Activated CD8-positive, alpha-beta memory T cell treated with anti-CD3 and anti-CD28 coated beads for 36 hours (primary cell): ENCODE measurements around the gene SH2D3A. TPM values are rescaled to one million over a fixed set of nuclear protein-coding genes. Genes with fewer than 3 reads are reported as not detected.

Experiments used
- CTCF ChIA-PET: fragments of 350-600 bp; sonication (Branson Sonifier 250); formaldehyde crosslinking; loops from one replicate; lab custom pipeline; 2021; ENCODE audit warnings: antibody characterized with exemption; lab: Charles Lee
- POLR2A ChIA-PET: fragments of 350-600 bp; sonication (Branson Sonifier 250); formaldehyde crosslinking; loops from one replicate; lab custom pipeline; 2021; ENCODE audit warnings: antibody characterized with exemption; lab: Charles Lee
- total RNA-seq, 2 experiments: library from RNA; stranded (reverse); gene quantifications; one replicate each; pipeline ENCODE4 v1.2.3, GENCODE V29; 2021

Gene SH2D3A
- total RNA-seq, 2 experiments from 2014 or later = 18.1 to 20.3 TPM

DNA sequence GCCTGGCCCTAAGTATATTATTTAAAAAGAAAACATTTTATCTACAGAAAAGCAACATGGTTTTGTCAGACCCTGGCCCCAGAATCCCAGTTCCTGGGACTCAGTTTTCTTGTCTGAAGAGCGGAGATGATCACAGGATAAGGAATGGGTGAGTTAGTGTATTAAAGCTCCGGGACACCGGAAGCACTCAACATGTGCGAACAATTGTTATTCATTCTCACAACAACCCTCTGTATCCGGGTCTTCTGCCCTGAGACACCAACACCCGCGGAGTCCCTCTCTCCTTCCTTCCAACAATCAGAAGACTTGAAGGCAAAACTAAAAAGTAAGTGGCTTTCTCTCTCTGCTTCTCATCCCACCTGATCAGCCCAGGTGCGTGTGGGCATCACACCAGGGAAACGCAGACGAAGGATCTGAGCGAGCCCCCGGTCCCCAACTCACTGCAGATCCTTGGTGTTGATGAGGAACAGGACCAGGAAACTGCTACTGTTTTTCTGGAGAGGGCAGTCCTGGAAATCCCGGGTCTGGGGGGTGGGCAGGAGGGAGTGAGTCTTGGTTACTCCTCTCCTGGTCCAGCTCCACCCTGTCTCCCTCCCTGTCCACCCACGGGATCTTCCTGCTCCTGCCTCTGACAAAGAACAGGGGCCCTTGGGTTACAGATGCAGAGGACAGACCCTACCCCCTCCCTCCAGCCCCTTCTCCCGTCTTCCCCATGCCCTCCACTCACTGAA is 31.9 kb downstream of the SH2D3A start:
- ChIA-PET POLR2A (interaction anchor here (0.7 to 3.6 kb wide), 3 partner anchors 66 to 128 kb away, joined by 3 to 17 read pairs (median 12); partner anchors contain the start of gene TNFSF14), CTCF (interaction anchor here (0.6 to 6.3 kb wide), 11 partner anchors 19 to 219 kb away, joined by 3 to 79 read pairs (median 4); no protein-coding TSS in a partner anchor)

DNA sequence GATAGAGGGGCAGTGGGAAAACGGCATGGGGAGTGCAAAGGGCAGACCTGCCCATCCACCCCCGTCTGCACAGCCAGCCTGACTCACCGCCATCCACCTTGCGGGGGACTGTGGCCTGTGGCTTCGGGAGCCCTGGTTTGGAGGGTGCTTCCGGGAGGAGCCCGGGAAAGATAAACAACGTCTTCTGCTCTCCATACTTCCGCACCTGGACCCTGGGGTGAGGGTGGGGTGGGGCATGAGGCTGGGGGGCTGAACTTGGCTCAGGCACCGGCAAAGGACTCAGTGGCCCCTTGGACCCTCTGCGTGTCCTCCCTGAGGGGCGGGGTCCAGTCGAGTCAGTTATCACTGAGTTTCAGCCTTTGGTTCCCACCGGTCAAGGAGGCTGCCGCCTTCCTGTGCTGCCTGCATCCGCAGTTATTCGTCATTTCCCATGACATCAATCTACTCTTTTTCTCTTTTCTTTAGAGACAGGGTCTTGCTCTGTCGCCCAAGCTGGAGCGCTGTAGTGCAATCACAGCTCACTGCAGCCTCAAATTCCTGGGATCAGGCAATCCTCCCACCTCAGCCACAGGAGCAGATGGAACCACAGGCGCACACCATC is 33.0 kb downstream of the SH2D3A start:
- ChIA-PET CTCF (interaction anchor here (0.5 to 6.3 kb wide), 2 partner anchors 116 to 130 kb away, joined by 4 to 79 read pairs; no protein-coding TSS in a partner anchor), POLR2A (no interaction called here)

DNA sequence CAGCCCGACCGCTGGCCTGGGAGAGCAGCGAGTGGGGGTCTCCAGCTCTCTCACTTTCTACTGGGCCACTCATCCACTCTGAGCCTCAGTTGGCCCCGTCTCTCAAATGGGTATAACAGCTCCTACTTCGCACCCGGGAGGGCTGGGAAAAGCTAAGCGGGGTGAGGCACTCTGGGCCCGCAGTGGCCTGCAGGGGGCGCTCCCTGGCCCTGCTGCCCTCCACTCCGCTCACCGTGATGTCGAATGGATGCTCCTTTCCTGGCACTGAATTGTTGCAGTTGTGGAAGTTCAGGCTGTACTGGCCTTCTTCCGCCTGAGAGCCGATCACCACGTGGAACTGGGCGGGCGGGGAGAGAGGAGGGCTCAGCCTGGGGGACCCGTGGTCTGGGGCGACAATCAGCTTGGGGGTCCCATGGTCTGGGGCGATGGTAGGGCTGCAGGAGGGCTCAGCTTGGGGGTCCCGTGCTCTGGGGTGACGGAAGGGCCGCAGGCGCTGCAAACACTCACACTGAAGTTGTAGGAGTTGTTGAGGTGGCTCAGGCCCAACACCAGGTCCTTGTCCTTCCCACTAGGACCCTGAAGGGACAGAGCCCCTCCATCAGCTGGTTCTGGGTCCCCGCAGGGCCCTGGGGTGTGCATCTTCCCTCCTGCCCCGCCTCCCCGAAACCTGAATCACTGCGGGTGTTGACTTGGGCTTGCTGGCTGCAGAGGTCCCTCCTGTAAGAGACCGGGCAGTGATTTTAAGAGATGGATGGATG is 33.7 kb downstream of the SH2D3A start:
- ChIA-PET CTCF (interaction anchor here (0.5 to 1.1 kb wide), 4 partner anchors 9 to 336 kb away, joined by 3 to 4 read pairs (median 4); no protein-coding TSS in a partner anchor), POLR2A (interaction anchor here (0.6 kb wide), 1 partner anchor 95 kb away, joined by 3 read pairs; no protein-coding TSS in a partner anchor)

DNA sequence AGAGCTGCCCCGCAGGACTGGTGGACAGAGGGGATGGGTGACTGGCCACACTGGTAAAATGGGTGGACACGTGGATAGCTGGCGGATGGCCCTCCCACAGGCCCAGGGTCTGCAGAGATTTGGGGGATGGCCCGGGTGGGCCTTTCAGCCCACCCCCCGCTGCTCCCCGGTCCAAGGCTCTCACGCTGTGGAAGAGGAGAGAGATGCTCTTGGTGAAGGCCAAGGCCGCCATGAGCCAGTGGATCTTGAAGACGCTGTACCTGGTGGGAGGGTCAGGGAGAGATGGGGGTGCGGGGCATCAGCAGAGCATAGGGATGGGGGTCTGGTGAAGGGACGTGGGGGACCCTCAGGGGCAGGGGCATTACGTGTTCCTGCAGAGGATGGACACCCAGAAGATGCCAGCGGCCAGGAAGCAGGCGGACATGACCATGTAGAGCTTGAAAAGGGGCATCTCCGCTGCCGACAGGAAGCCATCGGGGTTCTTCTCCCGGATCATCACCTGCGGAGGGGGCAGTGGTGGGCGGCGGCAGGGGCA is 34.4 kb downstream of the SH2D3A start:
- POLR2A ChIA-PET = interaction anchor here (0.6 kb wide), 1 partner anchor 94 kb away, joined by 3 read pairs; no protein-coding TSS in a partner anchor
- CTCF ChIA-PET = interaction anchor here (0.6 to 1.1 kb wide), 3 partner anchors 8 to 336 kb away, joined by 3 to 4 read pairs (median 4); no protein-coding TSS in a partner anchor

DNA sequence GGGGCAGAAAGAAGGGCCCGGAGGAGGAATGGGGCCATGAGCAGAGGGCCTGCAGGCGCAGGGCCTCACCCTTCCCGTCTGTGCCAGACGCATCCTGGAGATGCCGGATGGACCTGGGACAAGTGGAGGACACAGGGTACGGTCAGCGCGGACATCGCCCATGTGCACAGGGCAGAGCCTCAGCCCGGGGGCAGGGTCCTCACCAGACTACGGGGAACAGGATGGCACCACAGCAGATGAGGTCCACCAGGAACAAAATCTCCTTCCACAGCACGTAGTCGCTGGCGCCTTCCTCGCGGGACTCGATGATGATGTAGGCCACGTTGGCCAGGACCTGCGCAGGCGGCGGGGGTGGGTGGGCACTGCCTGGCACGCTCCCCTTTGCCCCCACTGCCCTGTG is 35.4 kb downstream of the SH2D3A start:
- ChIA-PET POLR2A (no interaction called here), CTCF (no interaction called here)

DNA sequence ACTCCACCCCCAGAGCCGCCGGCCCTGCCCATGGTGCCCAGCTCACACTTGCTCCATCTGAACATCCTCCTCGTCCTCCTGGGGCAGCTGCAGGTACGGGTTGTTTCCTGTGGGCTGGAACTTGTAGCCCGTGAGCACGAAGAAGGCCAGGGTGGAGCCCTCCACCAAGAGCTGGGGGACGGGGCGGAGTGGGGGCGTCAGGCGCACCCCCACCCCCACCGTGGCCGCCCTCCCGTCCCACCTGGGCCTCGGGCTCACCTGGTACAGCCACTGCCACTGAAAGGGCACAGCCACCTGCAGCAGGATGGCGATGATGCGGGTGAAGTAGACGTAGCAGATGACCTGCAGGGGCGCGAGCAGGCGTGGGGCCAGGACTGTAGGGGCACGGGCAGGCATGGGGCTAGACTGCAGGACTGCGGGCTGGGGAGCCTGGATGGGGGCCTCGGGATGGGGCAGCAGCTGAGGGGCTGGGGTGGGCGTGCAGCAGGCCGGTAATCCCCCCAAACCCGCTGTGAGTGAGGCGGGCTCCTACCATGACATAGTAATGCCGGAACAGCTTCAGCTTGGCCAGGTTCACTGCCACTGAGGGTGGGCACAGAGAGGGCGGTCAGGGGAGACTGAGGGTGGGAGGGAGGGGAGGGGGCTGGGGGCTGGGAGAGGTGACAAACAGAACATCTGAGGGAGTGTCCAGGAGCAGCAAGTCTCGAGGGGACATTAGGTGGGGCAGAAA is 36.1 kb downstream of the SH2D3A start:
- CTCF ChIA-PET = interaction anchor here (0.7 kb wide), 1 partner anchor 98 kb away, joined by 3 read pairs; no protein-coding TSS in a partner anchor

DNA sequence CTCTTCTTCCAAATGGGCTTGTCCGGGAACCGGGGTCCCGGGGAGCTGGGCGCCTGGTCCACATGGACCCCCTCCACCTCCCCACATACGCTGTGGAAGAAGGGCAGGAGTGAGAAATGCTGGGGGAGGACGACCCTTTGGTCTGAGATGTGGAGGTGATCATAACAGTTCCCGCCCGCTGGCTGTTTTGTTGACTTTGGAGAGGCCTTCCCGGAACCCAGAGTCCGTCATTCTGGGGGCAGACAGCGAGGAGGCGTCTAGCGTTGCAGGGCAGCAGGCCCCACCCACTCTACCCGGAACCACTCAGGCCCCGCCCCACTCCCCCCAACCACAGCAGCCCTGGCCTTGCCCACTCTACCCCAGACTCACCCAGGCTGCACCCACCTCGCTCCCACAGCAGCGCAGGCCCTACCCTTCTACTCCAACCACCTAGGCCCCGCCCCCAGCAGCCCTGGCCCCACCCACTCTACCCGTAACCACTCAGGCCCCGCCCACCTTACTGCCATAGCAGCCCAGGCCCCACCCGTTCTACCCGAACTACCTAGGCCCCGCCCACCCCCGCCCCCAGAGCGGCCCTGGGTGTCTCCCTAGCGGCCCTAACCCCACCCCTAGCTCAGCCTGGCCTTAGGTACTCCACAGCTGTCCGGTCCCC is 37.0 kb downstream of the SH2D3A start:
- ChIA-PET CTCF (no interaction called here), POLR2A (interaction anchor here (0.5 kb wide), 1 partner anchor 15 kb away, joined by 3 read pairs; no protein-coding TSS in a partner anchor)

More for the DNA sequence above, 36.1 kb downstream of the SH2D3A start:
- POLR2A ChIA-PET = no interaction called here

DNA sequence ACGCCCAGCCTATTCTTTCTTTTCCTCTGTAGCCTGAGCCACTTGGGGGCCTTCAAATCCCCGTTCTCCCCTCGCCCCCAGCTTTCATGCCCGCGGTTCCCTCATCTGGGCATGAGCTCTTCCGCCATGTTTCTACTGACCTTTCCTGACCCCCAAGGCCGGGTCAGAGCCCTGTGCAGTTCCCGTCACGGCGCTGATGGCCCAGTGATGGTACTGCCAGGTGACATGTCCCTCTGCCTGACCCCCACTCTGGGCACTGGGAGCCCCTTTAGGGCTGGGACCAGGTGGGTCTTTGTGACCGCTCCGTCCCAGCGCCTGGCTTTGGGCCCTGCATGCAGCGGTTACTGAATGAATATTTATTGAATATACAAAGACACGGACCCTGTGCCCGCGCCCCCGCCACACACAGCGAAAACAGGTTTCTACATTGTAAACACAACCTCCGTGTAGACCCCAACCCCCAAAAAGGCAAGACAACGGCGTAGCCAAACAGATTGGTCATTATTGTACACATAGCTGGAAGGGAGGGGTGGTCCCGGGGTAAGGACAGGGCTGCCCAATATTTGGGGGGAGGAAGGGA is 37.6 kb downstream of the SH2D3A start:
- ChIA-PET CTCF (interaction anchor here (2.2 kb wide), 1 partner anchor 9 kb away, joined by 7 read pairs; no protein-coding TSS in a partner anchor), POLR2A (interaction anchor here (0.5 kb wide), 1 partner anchor 14 kb away, joined by 3 read pairs; no protein-coding TSS in a partner anchor)

DNA sequence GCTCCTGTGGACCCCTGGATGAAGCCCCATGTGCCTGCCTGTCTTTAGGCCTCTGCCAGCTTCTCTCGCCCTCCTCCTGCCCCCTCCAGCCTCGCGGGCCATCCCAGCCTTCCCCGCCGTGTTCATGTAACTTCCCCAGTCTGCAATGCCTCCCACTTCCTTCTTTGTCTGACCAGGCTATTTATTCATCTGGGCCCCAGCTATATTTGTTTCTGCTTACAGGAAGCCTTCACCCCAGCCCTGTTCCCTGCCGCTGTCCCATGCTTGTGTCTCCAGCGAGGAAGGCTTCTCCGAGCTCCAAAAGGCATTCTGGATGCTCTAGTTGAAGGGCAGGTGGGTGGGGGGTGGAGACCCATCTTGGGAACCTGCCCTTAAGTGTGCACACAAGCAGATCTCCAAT is 38.9 kb downstream of the SH2D3A start:
- ChIA-PET POLR2A (interaction anchor here (0.7 kb wide), 1 partner anchor 40 kb away, joined by 3 read pairs; no protein-coding TSS in a partner anchor), CTCF (interaction anchor here (2.2 kb wide), 1 partner anchor 10 kb away, joined by 7 read pairs; no protein-coding TSS in a partner anchor)

DNA sequence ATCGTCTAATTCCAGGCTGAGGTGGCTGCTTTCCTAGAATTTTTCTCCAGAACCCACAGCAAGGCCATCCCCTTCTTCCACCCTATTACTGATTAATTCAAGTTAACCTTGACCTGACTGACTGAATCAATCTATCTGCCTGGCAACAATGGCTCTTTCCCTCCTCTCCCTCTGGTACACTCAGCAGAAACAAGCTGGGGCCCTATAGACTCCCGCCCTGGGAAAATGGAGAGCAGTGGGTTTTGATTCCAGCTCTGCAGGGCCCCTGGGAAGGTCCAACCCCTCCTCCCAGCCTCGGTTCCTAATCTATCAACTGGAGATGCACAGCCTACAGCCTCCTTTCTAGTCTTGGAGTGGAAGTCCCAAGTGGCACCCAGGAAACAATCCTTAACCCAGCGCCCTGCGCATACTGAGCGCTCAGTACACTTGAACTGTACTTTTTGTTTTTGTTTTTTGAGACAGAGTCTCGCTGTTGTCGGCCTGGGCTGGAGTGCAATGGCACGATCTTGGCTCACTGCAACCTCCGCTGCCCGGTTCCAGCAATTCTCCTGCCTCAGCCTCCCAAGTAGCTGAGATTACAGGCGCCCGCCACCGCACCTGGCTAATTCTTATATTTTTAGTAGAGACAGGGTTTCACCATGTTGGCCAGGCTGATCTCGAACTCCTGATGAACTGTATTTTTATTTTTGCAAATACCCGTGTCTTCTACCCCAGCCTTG is 41.6 kb downstream of the SH2D3A start:
- POLR2A ChIA-PET = no interaction called here
- CTCF ChIA-PET = no interaction called here

DNA sequence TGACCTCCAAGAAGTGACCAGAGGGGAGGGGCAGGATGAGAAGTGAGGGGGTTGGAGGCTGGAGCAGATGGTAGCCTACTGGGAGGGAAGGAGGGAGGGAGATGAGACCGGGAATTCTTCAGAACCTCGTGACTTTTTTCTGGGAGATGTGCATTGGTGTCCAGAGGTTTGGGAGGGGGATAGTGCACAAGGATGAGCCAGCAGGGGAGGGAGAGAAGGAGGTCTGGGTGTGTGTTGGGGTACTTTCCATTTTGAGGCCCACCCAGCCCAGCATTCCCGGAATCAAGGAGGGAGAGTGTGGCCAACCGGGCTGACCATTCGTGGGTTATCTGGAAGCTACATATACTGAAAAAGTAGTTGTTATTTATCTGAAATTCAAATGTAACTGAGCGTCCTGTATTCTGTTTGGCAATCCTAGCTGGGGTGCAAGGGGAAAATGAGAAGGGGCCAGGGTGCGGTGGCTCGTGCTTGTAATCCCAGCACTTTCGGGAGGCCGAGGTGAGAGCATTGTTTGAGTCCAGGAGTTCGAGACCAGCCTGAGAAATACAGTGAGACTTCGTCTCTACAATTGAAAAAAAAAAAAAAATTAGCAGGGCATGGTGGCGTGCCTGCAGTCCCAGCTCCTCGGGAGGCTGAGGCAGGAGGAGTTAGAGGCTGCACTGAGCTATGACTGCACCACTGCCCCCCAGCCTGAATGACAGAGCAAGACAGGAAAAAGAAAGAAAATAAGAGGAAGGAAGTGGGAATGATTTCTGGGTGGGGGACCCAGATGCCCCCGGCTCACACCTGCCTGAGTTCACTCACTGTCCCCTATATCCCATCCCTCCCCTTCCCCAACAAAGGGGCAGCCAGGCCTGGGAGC is 42.4 kb downstream of the SH2D3A start:
- ChIA-PET CTCF (interaction anchor here (1.1 to 1.4 kb wide), 2 partner anchors 8 to 208 kb away, joined by 3 to 4 read pairs; no protein-coding TSS in a partner anchor), POLR2A (no interaction called here)

DNA sequence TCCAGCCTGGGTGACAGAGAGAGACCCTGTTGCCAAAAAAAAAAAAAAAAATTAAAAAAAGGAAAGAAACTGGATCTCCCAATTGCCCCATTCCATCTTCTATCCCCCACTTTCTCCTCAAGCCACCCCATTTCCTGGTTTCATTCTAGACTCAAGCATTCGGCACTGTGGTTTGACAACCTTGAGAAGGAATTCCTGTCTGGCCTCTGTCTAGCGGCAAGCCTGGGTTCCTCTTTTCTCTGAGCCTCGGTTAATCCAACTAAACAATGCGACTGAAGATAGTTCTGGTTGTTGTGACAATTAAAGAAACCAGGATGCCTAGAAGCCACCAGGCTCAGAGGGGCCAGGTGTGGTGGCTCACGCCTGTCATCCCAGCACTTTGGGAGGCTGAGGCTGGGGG is 43.5 kb downstream of the SH2D3A start:
- POLR2A ChIA-PET = no interaction called here
- CTCF ChIA-PET = interaction anchor here (1.4 kb wide), 1 partner anchor 10 kb away, joined by 4 read pairs; no protein-coding TSS in a partner anchor

DNA sequence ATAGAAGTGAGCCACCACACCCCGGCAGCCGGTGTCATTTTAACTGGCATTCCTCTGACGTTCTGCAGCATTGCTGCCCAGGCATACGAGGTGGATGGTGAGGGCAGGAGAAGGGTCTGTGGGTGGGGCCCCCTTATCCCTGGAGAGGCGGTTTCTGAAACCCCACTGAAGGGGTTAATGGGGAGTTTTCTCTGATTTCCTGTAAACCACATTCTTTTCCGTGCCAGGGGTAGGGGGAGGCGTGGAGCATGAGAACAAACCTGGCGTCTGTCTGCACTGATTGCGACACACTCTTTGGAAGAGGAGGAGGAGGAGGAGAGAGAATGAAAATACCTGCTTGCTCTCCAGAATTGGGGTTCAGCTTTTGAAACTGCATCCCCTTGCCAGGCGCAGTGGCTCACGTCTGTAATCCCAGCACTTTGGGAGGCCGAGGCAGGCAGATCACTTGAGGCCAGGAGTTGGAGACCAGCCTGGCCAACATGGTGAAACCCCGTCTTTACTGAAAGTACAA is 44.1 kb downstream of the SH2D3A start:
- POLR2A ChIA-PET = no interaction called here
- CTCF ChIA-PET = no interaction called here

DNA sequence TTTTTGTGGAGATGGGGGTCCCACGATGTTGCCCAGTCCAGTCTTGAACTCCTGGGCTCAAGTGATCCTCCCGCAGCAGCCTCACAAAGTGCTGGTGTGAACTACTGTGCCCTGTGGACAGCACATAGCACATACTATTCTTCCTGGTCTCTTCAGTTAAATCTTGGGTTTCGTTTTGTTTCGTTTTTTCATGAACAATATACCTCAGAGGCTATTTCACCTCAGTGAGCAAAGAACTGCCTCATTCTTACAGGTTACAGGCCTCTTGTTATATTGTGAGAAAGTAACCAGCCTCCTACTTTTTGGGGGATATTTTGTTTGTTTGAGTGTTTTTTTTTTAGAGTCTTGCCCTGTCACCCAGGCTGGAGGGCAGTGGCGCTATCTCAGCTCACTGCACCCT is 45.5 kb downstream of the SH2D3A start:
- POLR2A ChIA-PET = no interaction called here
- CTCF ChIA-PET = no interaction called here

DNA sequence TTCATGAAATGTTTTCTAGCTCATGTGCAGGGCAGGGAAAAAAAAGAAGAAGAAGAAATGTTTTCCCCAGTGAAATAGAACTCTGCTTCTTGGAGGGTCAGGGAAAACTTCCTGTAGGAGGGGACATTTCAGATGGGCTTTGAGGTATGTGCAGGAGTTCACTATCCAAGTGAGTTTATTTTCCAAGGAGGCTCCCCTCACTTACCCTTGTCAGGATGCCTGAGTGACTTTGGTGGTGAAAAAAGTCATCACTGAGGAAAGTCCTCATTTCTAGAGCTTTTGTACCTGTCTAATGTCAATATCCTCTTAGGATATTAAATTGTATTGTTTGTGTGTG is 46.1 kb downstream of the SH2D3A start:
- CTCF ChIA-PET = no interaction called here

More for the DNA sequence above, 46.1 kb downstream of the SH2D3A start:
- POLR2A ChIA-PET = no interaction called here
